Retinal pigment epithelial cell (primary cell): ENCODE results near the gene LINGO1.

ENCODE experiments used
- DNase-seq: peaks from one replicate; pipeline ENCODE4 v3.0.0-alpha.2; 2010; ENCODE audit warnings: low read depth
- H3K4me3 ChIP-seq: 2 replicates; pipeline ENCODE4 v1.5.1; 2011; ENCODE audit warnings: mild to moderate bottlenecking, low read length, control low read depth, moderate library complexity
- CTCF ChIP-seq: conservative IDR thresholded peaks from 2 replicates; pipeline ENCODE4 v1.5.1; 2011; ENCODE audit warnings: low read depth, low read length, control low read depth, inconsistent platforms

The LINGO1 gene

GRCh38 chr15:77646104-77646694 lies 13.5 kb upstream of the LINGO1 start:
- H3K4me3 ChIP-seq, result no peak overlapping the region
- no peak for DNase-seq
- TF ChIP-seq CTCF, result no peak

GRCh38 chr15:77645602-77646001 lies 12.9 kb upstream of the LINGO1 start:
- no peak for DNase-seq
- H3K4me3 ChIP-seq, result no peak overlapping the region
- no peak for TF ChIP-seq CTCF

GRCh38 chr15:77644543-77645247 lies 12.0 kb upstream of the LINGO1 start:
- DNase-seq, result no peak
- no peak for TF ChIP-seq CTCF
- no peak overlapping the region for H3K4me3 ChIP-seq

- no peak for TF ChIP-seq CTCF
- no peak overlapping the region for H3K4me3 ChIP-seq
- DNase-seq, result no peak
Observed at GRCh38 chr15:77643764-77644163, 11.1 kb upstream of the LINGO1 start.

GRCh38 chr15:77642793-77643430 lies 10.2 kb upstream of the LINGO1 start:
- no peak for DNase-seq
- no peak overlapping the region for H3K4me3 ChIP-seq
- no peak for TF ChIP-seq CTCF

GRCh38 chr15:77641999-77642398 lies 9.3 kb upstream of the LINGO1 start:
- DNase-seq, result no peak
- TF ChIP-seq CTCF, result no peak
- no peak overlapping the region for H3K4me3 ChIP-seq

- TF ChIP-seq CTCF, result no peak
- H3K4me3 ChIP-seq, result no peak overlapping the region
Observed at GRCh38 chr15:77640615-77641014, 7.9 kb upstream of the LINGO1 start.

More at GRCh38 chr15:77640615-77641014, 7.9 kb upstream of the LINGO1 start:
- no peak for DNase-seq
